ENCODE results near the gene TFR2.

GRCh38 chr7:100687261-100687660 lies 45.9 kb upstream of the TFR2 start:
- TF ChIP-seq CTCF (IDR thresholded peaks at IDR 0.05) (no peak), POLR2A (IDR thresholded peaks at IDR 0.05) (no peak), POLR2AphosphoS5 (IDR thresholded peaks at IDR 0.05) (no peak)
